ENCODE measurements around the gene FAM110A.
A peak's percentile ranks its signal among the peaks of the same experiment; 100 is the strongest.
"Not testable (repeated sequence)": the region's sequence is repeated elsewhere in the genome, so short reads cannot be mapped to it uniquely, and the experiment has no call there.

FAM110A gene

DNA sequence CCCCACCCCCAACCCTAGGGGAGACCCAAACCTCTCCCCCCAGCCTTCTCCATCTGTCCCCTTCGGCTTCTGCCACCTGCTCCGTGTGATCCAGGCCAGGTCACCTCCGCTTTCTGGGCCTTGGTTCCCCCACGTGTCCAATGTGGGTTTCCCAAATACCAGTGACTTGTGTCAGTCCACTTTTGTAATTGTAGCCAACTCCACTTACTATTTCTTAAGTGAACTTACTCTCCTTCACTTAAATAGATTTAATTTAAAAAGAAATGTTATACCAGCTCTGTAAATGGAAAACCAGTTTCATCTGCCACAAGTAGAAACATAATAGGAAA is 10.0 kb upstream of the FAM110A start:
- no peak for DNase-seq (ENCODE audit: low read depth in 2 of 2)

DNA sequence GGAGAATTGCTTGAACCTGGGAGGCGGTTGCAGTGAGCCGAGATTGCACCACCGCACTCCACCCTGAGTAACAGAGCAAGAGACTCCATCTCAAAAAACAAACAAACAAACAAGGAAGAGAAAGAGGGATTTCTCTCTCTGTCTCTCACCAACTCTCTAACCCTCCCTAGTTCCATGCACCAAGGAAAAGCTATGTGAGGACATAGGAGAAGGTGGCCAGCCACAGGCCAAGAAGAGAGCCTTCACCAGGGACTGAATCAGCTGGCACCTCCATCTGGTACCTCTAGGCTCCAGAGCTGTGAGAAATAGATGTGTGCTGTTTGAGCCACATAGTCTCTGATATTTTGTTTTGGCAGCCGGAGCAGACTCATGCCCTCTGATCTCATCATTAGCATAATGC is 9.0 kb upstream of the FAM110A start:
- no peak for DNase-seq (ENCODE audit: low read depth in 2 of 2)

DNA sequence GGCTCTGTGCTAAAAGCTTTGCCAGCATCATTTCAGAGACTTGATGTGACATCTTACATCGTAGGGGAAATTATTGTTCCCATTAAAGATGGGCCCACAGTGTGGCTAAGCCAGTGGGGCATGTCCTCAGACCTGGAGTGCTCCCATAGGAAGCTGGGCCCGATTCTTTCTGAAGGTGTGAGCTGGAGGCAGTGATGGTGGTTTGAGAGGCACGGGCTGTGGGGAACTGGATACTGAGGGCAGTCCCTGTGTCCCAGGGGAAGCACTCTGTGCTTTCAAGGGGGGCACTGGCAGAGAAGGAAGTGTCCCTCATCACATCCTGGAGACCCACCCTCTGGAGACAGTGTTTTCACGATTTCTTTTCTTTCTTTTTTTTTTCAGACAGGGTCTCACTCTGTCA is 8.6 kb upstream of the FAM110A start:
- no peak for DNase-seq (ENCODE audit: low read depth in 2 of 2)

GRCh38 chr20:825710-826421 is 7.6 kb upstream of the FAM110A start:
- DNase-seq (ENCODE audit: low read depth in 2 of 2): no peak

- no peak for DNase-seq (ENCODE audit: low read depth in 2 of 2)
Measured at GRCh38 chr20:826695-827323, 6.7 kb upstream of the FAM110A start.

- not testable (repeated sequence) for DNase-seq (ENCODE audit: low read depth in 2 of 2)
Measured at GRCh38 chr20:827981-828380, 5.5 kb upstream of the FAM110A start.

- DNase-seq (ENCODE audit: low read depth in 2 of 2): no peak
Measured at GRCh38 chr20:828987-829386, 4.5 kb upstream of the FAM110A start.

GRCh38 chr20:829551-829950 is 4.0 kb upstream of the FAM110A start:
- DNase-seq (ENCODE audit: low read depth in 2 of 2): no peak

DNA sequence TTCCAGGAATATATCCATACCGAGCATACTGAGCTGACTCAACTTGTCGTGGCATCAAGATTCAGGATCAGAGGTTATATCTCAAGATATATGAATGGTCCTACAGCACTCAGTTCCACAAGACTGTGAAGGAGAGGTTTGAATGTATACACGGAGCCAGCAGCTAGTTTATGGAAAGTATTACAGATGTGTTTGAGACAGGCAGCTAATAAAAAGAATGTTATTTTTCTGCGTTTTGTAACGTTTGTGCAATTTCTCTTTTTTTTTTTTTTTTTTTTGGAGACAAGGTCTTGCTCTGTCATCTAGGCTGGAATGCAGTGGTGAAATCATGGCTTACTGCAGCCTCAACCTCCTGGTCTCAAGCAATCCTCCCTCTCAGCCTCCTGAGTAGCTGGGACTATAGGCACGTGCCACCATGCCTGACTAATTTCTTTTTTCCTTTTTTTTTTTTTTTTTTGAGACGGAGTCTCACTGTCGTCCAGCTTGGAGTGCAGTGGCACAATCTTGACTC is 3.4 kb upstream of the FAM110A start:
- no peak for DNase-seq (ENCODE audit: low read depth in 2 of 2)

DNA sequence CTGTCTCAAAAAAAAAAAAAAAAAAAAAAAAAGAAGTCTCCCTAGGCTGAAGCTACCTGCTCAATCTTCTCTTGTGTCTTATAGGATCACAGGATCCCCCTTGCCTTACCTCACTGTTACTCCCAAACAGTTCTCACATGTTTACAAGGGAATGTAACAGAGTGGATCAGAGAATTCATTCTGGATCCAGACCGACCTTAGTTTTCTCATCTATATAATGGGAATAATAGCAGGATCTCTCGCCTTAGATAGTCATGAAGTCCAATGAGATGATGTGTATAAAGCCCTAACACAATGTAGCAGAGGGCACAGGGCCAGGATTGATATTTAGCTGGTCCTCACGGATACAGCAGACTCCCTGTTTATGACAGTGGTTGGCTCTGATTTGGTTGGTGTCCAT is 2.3 kb upstream of the FAM110A start:
- no peak for DNase-seq (ENCODE audit: low read depth in 2 of 2)

DNA sequence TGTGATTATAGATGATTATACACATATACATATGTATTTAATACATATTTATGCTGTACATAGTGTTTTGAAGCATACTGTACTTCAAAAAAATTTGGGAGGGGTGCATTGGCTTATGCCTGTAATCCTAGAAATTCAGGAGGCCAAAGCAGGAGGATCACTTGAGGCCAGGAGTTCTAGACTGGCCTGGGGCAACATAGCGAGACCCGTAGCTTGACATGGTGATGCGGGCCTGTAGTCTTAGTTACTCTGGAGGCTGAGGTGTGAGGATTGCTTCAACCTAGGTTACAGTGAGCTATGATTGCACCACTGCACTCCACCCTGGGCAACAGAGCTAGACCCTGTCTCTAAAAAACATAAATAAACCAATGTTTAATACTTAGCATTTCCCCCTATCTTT is 1.6 kb upstream of the FAM110A start:
- no peak for DNase-seq (ENCODE audit: low read depth in 2 of 2)

DNA sequence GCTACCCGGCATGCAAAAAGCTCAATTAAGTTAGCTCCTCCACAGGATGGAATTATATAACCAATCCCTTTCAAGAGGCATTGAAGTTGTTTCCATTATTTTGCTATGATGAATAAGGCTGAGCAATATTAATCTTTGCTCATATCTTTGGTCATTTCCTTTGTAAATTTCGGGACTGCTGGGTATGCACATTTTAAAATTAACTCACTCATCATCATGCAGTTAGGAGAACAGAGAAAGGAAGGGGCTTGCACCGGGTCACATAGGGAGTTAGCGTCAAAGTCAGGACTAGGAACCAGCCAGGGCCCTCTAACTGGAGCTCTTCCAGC is 430 bp upstream of the FAM110A start:
- no peak for DNase-seq (ENCODE audit: low read depth in 2 of 2)

- DNase-seq (ENCODE audit: low read depth in 2 of 2): no peak
Measured at GRCh38 chr20:834151-834746, 734 bp downstream of the FAM110A start.

- DNase-seq (ENCODE audit: low read depth in 2 of 2): peak in 1 of 2 donors; percentile 23
Measured at GRCh38 chr20:835608-836045, 2.1 kb downstream of the FAM110A start.

DNA sequence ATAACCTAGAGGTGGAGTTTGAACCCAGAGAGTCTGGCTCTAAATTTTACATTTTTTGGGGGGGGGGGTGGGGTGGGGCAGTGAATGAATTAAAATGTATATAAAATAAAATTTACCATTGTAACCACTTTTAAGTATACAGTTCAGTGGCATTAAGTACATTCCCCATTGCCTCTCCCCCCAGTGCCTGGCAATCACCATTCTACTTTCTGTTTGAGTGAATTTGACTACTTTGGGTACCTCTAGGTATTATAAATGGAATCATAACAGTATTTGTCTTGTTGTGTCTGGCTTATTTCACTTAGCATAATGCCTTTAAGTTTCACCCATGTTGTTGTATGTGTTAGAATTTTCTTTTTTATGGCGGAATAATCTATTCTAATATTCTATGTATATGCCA is 2.7 kb downstream of the FAM110A start:
- no peak for DNase-seq (ENCODE audit: low read depth in 2 of 2)

DNA sequence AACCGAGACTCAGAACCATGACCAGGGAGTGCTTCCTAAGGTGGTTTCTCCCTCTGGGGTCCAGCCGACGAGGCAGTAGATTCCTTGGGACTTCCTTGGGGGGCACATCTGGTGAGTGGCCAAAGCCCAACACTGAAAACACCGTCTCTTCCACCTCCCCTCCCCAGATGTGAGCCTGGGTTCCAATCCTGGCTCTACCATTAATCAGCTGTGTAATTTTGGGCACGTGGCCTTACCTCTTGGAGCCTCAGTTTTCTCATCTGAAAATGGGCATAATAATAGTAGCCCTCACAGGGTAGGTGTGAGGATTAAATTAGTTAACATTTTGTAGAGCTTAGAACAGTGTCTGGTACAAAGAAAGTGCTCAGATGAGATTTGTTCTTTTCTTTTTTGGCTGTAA is 5.5 kb downstream of the FAM110A start:
- no peak for DNase-seq (ENCODE audit: low read depth in 2 of 2)

DNA sequence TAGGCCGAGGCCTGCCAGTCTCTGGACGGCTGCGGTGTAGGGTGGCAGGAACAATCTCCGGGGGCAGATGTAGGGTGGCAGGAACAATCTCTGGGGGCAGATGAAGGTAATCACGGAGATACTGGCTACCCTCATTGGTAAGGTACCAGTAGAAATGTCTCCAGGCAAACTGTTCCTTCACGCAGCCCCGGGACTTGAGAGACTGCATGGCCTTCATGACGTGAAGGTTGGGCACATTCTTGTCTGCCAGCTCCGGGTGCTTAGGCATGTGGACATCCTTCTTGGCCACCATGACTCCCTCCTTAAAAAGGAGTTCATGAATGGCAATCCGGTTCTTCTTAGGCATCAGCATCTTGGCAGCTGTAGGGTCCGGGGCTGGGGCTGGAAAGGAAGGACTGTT is 6.1 kb downstream of the FAM110A start:
- DNase-seq (ENCODE audit: low read depth in 2 of 2): no peak

DNA sequence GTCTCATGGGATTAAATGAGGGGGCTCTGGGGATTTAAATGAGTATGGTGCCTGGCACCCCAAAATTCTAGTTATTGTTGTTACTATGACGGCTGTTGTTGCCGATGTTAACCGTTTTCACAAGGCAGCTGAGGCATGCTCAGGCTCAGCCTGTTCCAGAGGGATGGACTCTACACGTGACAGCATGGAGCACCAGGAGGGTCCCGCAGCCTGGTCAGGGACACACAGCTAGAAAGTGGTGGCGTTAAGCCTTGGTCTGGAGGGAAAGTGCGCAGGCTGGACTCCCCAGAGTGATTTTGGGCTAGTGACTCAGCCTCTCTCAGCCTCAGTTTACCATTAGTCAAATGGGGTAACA is 7.0 kb downstream of the FAM110A start:
- DNase-seq (ENCODE audit: low read depth in 2 of 2): no peak

DNA sequence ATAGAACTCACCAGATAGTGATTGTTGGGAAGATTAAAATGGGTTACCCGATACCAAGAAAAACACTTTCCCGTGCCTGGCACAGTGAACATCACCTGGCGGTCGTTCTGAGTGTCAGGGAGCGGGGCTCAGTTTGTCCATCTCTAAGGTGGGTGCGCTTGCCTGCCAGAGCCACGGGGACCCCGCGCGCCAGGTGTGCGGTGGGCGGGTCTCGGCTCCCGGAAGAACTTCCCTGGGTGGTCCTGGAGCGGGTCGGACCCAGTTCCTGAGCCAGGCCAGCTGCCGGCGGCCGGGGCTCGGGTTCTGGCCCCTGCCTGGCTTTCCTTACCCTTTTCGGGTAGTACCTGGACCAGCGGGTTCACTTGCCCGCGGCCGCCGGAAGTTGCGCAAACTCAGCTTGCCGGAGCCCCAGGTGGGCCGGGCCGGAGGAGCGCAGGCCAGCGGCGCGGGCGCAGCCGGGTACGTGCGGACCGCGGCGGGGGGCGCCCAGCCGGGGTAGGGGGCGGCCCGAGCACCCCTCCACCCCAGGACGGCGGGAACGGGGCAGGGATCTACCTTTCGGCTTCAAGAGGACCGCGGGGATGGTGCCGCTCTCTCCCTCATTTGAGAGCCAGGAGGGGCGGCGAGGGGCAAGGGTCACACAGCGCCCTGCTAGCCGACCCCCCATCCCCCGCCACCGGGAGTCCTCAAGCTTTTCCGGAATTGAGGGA is 7.5 kb downstream of the FAM110A start:
- no peak for DNase-seq (ENCODE audit: low read depth in 2 of 2)

DNA sequence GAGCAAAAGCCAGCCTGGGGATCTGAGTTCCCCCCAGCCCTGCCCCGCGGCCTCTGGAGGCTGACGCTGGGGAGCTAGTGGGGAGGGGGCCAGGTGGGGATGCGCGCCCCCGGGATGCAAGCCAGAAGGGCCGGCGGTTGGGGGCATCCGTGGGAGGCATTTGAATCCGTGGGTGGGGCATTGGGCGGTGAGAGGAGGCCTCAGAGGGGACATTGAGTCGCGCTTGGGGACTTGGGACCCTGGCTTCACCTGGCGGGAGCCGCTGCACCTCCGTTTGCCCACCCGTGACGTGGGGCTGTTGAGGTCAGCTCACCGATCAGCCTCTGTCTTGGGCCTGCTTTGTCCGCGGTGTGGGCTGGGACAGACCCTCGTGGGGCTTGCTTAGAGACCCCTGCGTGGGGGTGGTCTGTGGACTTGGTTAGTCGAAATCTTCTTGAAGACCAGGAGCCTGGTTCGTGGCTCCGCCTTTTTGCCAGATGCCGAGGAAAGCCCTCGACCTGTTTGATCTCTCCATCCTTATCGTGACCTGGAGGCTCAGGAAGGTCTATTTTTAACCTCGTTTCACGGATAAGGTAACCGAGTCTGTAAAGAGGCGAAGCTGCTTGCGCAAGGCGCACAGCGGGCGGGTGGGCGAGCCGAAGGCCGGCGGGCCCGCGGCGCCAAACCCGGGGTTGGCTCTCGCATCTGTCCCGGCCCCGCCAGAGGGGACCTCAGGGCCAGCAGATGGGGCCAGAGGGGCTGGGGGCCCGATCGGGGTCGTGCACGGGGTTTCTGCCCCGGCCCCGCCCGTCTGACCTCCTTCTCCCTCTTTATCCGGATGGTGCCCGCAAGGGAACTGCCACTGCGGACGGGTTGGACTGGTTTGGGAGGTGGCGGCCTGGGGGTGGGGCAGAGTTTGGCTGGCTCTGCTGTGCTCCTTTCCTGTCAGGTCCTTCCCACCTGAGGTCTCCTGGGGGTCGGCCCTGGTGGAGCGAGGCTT is 8.3 kb downstream of the FAM110A start:
- DNase-seq (ENCODE audit: low read depth in 2 of 2): no peak

- DNase-seq (ENCODE audit: low read depth in 2 of 2): no peak
Measured at GRCh38 chr20:842547-842940, 9.0 kb downstream of the FAM110A start.

DNA sequence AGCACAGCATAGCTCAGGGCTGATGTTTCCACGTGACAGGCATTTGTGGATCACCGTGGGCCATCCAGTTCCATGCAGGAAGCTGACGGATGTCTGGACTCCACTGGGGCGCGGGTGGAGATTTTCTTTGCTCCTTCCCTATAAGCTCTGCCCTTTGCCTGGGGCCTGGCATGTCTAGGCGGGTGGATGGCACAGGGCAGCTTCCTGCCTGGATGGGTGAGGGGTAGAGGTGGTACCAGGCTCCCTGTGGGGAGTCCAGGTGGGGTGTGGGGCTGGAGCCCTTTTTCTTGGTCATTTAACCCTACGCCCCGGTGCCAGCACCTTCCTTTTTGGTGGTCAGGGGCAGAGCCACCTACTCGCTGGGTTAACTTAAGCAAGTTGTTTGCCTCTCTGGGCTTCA is 10.4 kb downstream of the FAM110A start:
- no peak for DNase-seq (ENCODE audit: low read depth in 2 of 2)
